Endothelial cell of umbilical vein (primary cell): ENCODE measurements around the gene GPNMB. TPM values are rescaled to one million over a fixed set of nuclear protein-coding genes. Genes with fewer than 3 reads are reported as not detected.

ENCODE experiments used
- BruUV-seq: library from RNA; stranded (reverse); fragments of 400-500 nt; replicated peaks from 2 replicates; lab custom pipeline; 2021; lab: Mats Ljungman, UMichigan
- CTCF ChIA-PET: fragments of 300-600, 350-600 bp; sonication (Branson Sonifier 250); formaldehyde crosslinking; loops from one replicate; lab custom pipeline; 2021; ENCODE audit warnings: antibody characterized with exemption, inconsistent platforms; lab: Charles Lee
- POLR2A ChIA-PET: fragments of 300-600, 350-600 bp; sonication (Branson Sonifier 250); formaldehyde crosslinking; loops from one replicate; lab custom pipeline; 2021; ENCODE audit warnings: antibody characterized with exemption, inconsistent platforms; lab: Charles Lee
- DNase-seq: peaks from one replicate; pipeline ENCODE4 v3.0.0-alpha.2; 2011; ENCODE audit warnings: low read depth, low spot score
- FAIRE-seq: peaks from 2 replicates; lab custom pipeline; 2011; peaks lifted over from hg19 to GRCh38; lab: Jason Lieb, UNC
- H2AFZ ChIP-seq: 2 replicates; pipeline ENCODE4 v1.6.0; 2012; ENCODE audit warnings: low read depth, low read length, control low read depth, inconsistent platforms
- H3K27ac ChIP-seq: 2 replicates; pipeline ENCODE4 v1.5.1; 2011; ENCODE audit warnings: low read depth, mild to moderate bottlenecking, control low read depth, low read length, moderate library complexity; ENCODE audit not compliant: insufficient read depth
- H3K27me3 ChIP-seq, 2 experiments: 2 replicates each; pipeline versions ENCODE4 v1.6.0 to v1.6.1; 2011; ENCODE audit warnings: low read length in 2 of 2, mixed read lengths in 1 of 2; ENCODE audit not compliant: control insufficient read depth in 2 of 2, insufficient read depth in 2 of 2
- H3K36me3 ChIP-seq, 2 experiments: 2 replicates in 1 of 2; 3 replicates in 1 of 2; pipeline ENCODE4 v1.5.1; 2011; ENCODE audit warnings: low read length in 2 of 2, mild to moderate bottlenecking in 1 of 2, moderate library complexity in 1 of 2; ENCODE audit not compliant: control insufficient read depth in 2 of 2, insufficient read depth in 2 of 2; ENCODE audit errors: extremely low read depth in 1 of 2
- H3K4me1 ChIP-seq: 3 replicates; pipeline ENCODE4 v1.5.1; 2011; ENCODE audit warnings: mild to moderate bottlenecking, low read length; ENCODE audit not compliant: control insufficient read depth, insufficient read depth; ENCODE audit errors: extremely low read depth
- H3K4me2 ChIP-seq: 2 replicates; pipeline ENCODE4 v1.6.1; 2011; ENCODE audit warnings: low read length, control low read depth, mixed read lengths; ENCODE audit not compliant: insufficient read depth
- H3K4me3 ChIP-seq, 3 experiments: fragments of 200-600 bp in 1 of 3; sonication (generic), shearing (Covaris generic) in 1 of 3; replicated peaks in 1 of 3; 2 replicates each; pipeline ENCODE4 v1.5.1; 2011 to 2016; ENCODE audit warnings: control low read depth in 3 of 3, low read length in 3 of 3, mild to moderate bottlenecking in 2 of 3, inconsistent platforms in 1 of 3, low read depth in 1 of 3, moderate library complexity in 1 of 3; ENCODE audit not compliant: insufficient read depth in 1 of 3
- H3K79me2 ChIP-seq: 2 replicates; pipeline ENCODE4 v1.6.0; 2012; ENCODE audit warnings: low read length, inconsistent platforms; ENCODE audit not compliant: control insufficient read depth, insufficient read depth
- H3K9ac ChIP-seq: replicated peaks from 2 replicates; pipeline ENCODE3; 2011; ENCODE audit warnings: low read length, control low read depth; ENCODE audit not compliant: insufficient read depth; ENCODE audit errors: extremely low read depth
- H3K9me1 ChIP-seq: replicated peaks from 3 replicates; pipeline ENCODE4 v1.6.0; 2011; ENCODE audit warnings: mild to moderate bottlenecking, low read length; ENCODE audit not compliant: control insufficient read depth, insufficient read depth; ENCODE audit errors: extremely low read depth
- H3K9me3 ChIP-seq: replicated peaks from 2 replicates; pipeline ENCODE4 v1.5.1; 2012; ENCODE audit warnings: low read length, inconsistent platforms; ENCODE audit not compliant: control insufficient read depth, insufficient read depth
- H4K20me1 ChIP-seq: replicated peaks from 2 replicates; pipeline ENCODE3; 2011; ENCODE audit warnings: mild to moderate bottlenecking, low read length; ENCODE audit not compliant: control insufficient read depth, insufficient read depth; ENCODE audit errors: extremely low read depth
- CTCF ChIP-seq, 2 donors: IDR thresholded peaks; 1 replicate in 1 of 2; 2 replicates in 1 of 2; pipeline ENCODE4 v1.5.1; 2011; ENCODE audit warnings: low read length in 2 of 2, mild to moderate bottlenecking in 2 of 2, moderate library complexity in 2 of 2, control low read depth in 1 of 2, inconsistent platforms in 1 of 2, low read depth in 1 of 2; ENCODE audit not compliant: insufficient read depth in 1 of 2; ENCODE audit errors: extremely low read depth in 1 of 2
- EZH2 ChIP-seq: IDR thresholded peaks from 2 replicates; pipeline ENCODE4 v1.6.1; 2012; ENCODE audit warnings: borderline replicate concordance, low read depth, mild to moderate bottlenecking, moderate library complexity, low read length, inconsistent platforms; ENCODE audit not compliant: severe bottlenecking
- FOS ChIP-seq: IDR thresholded peaks from 2 replicates; pipeline ENCODE4 v1.6.1; 2011; ENCODE audit warnings: mild to moderate bottlenecking, low read length, moderate library complexity, borderline replicate concordance; ENCODE audit not compliant: insufficient read depth
- GATA2 ChIP-seq: IDR thresholded peaks from 2 replicates; pipeline ENCODE4 v1.7.0; 2011; ENCODE audit warnings: low read depth, mild to moderate bottlenecking, moderate library complexity, mixed read lengths, low read length; ENCODE audit not compliant: insufficient read length, insufficient read depth
- JUN ChIP-seq: IDR thresholded peaks from 2 replicates; pipeline ENCODE4 v1.6.1; 2011; ENCODE audit warnings: borderline replicate concordance, low read depth; ENCODE audit not compliant: insufficient read length, insufficient read depth
- MYC ChIP-seq: IDR thresholded peaks from one replicate; pipeline ENCODE4 v1.6.1; 2011; ENCODE audit warnings: mild to moderate bottlenecking, low read depth, low read length
- POLR2A ChIP-seq: IDR thresholded peaks from 2 replicates; pipeline ENCODE4 v1.6.1; 2012; ENCODE audit warnings: low read depth, mild to moderate bottlenecking, control low read depth, low read length
- POLR2AphosphoS5 ChIP-seq: IDR thresholded peaks from 2 replicates; pipeline ENCODE4 v1.6.1; 2012; ENCODE audit warnings: low read depth, mild to moderate bottlenecking, control low read depth, low read length, moderate library complexity; ENCODE audit not compliant: insufficient read depth
- dilution Hi-C: fragments of 300-500 bp; cut with MboI; formaldehyde crosslinking; loops from one replicate; pipeline ENCODE4 v1.15.0; 2019; ENCODE audit warnings: low sequenced_read_pairs; ENCODE audit not compliant: extremely low pct_ligation_motif_present
- intact Hi-C: fragments of 100-400 bp; cut with micrococcal nuclease; formaldehyde crosslinking; loops from one replicate; pipeline ENCODE4 v1.10.0; 2022
- polyA plus RNA-seq, 4 experiments: library from polyadenylated mRNA; depleted of rRNA in 3 of 4; stranded (reverse) in 3 of 4; unstranded in 1 of 4; fragments of >200 nt; gene quantifications; 2 replicates each; pipeline versions ENCODE4 v1.2.1 to v1.2.3, GENCODE V29; 2011 to 2012; ENCODE audit warnings: missing spikeins in 1 of 4
- total RNA-seq: library from RNA; stranded (reverse); gene quantifications from 2 replicates; pipeline ENCODE4 v1.2.3, GENCODE V29; 2021
- TF ChIP-seq, protein P1 (sequence below): IDR thresholded peaks from 2 replicates; pipeline ENCODE4 v1.6.1; 2011; ENCODE audit not compliant: insufficient read depth, insufficient read length

Gene GPNMB
- total and polyA plus RNA-seq, 2 donors (not counting 3 experiments of a cell fraction or from before 2014, with no cell fraction given), result 0.29 to 0.33 TPM

GRCh38 chr7:23268167-23268566 lies 21.6 kb downstream of the GPNMB start:
- H3K9me1 ChIP-seq, result no peaks in the 10 kb centered on the region
- CTCF ChIA-PET, result interaction anchor here (0.8 to 7.5 kb wide), 5 partner anchors 9 to 277 kb away, joined by 3 to 88 read pairs (median 4); no protein-coding TSS in a partner anchor
- no peak overlapping the region for H2AFZ ChIP-seq
- POLR2A ChIA-PET, result no interaction called here
- no peak overlapping the region for H3K27ac ChIP-seq
- DNase-seq, result no peak
- no peaks in the 10 kb centered on the region for H4K20me1 ChIP-seq
- H3K79me2 ChIP-seq, result no peaks in the 10 kb centered on the region
- TF ChIP-seq GATA2 (no peak), POLR2A (no peak), EZH2 (no peak), JUN (no peak), POLR2AphosphoS5 (no peak), MYC (no peak), CTCF (IDR thresholded peaks at IDR 0.05; ENCODE audit: extremely low read depth in 1 of 2, insufficient read depth in 1 of 2, low read depth in 1 of 2, low read length in 2 of 2) (no peak), FOS (no peak)
- TF ChIP-seq, protein P1, sequence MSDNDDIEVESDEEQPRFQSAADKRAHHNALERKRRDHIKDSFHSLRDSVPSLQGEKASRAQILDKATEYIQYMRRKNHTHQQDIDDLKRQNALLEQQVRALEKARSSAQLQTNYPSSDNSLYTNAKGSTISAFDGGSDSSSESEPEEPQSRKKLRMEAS, result no peak
- no peak overlapping the region for H3K9ac ChIP-seq
- no peaks in the 10 kb centered on the region for H3K36me3 ChIP-seq
- dilution Hi-C loops, result no loop called here
- no peaks in the 10 kb centered on the region for H3K9me3 ChIP-seq
- FAIRE-seq, result no peak
- no peaks in the 10 kb centered on the region for H3K27me3 ChIP-seq
- H3K4me1 ChIP-seq, result peaks cover 2% of the 10 kb centered on the region
- no peak overlapping the region for H3K4me3 ChIP-seq
- no TSS peak for BruUV-seq
- intact Hi-C loops, result loop anchor here (10.0 kb wide), 1 partner anchor 743 kb away; no protein-coding TSS in a partner anchor
- H3K4me2 ChIP-seq, result no peak overlapping the region
